GM18909 (cell line): Measurements from ENCODE around the gene IL18BP.

ENCODE experiments used
- ATAC-seq: cut with Tn5 transposase; IDR thresholded peaks from one replicate; pipeline ENCODE4 v1.9.1; 2021; ENCODE audit warnings: mild to moderate bottlenecking; ENCODE audit not compliant: unreplicated experiment, poor library complexity

Gene IL18BP

GRCh38 chr11:72009156-72009555 lies 10.4 kb downstream of the IL18BP start:
- ATAC-seq = no peak

- ATAC-seq = no peak
Observed at GRCh38 chr11:72010529-72011233, 12.0 kb downstream of the IL18BP start.

GRCh38 chr11:72012091-72012630 lies 13.5 kb downstream of the IL18BP start:
- no peak for ATAC-seq

GRCh38 chr11:72012897-72013721 lies 14.4 kb downstream of the IL18BP start:
- ATAC-seq = no peak

- no peak for ATAC-seq
Observed at GRCh38 chr11:72013765-72014711, 15.3 kb downstream of the IL18BP start.

GRCh38 chr11:72014761-72015320 lies 16.1 kb downstream of the IL18BP start:
- ATAC-seq = no peak

GRCh38 chr11:72015511-72016061 lies 16.9 kb downstream of the IL18BP start:
- no peak for ATAC-seq

- ATAC-seq = no peak
Observed at GRCh38 chr11:72018171-72018570, 19.5 kb downstream of the IL18BP start.

- no peak for ATAC-seq
Observed at GRCh38 chr11:72023335-72023734, 24.6 kb downstream of the IL18BP start.

GRCh38 chr11:72024069-72024754 lies 25.5 kb downstream of the IL18BP start:
- no peak for ATAC-seq

GRCh38 chr11:72026090-72026489 lies 27.4 kb downstream of the IL18BP start:
- ATAC-seq = no peak

- ATAC-seq = no peak
Observed at GRCh38 chr11:72030472-72031045, 31.9 kb downstream of the IL18BP start.

- ATAC-seq = no peak
Observed at GRCh38 chr11:72036687-72037086, 38.0 kb downstream of the IL18BP start.

GRCh38 chr11:72037554-72038311 lies 39.0 kb downstream of the IL18BP start:
- ATAC-seq = no peak

- no peak for ATAC-seq
Observed at GRCh38 chr11:72038491-72038890, 39.8 kb downstream of the IL18BP start.

- ATAC-seq = no peak
Observed at GRCh38 chr11:72039031-72039855, 40.5 kb downstream of the IL18BP start.

GRCh38 chr11:72039856-72040401 lies 41.2 kb downstream of the IL18BP start:
- no peak for ATAC-seq
